ENCODE results near the gene ITPR1.

Gene ITPR1

GRCh38 chr3:4615750-4616149 lies 122.6 kb downstream of the ITPR1 start:
- no peaks in the 10 kb centered on the region for H3K9me3 ChIP-seq (ENCODE audit: insufficient read depth, low read depth, low read length)
- H3K79me2 ChIP-seq (ENCODE audit: insufficient read depth, low read length) = peaks cover 12% of the 10 kb centered on the region; the same call in 1 of the 2 replicates
- H4K20me1 ChIP-seq (ENCODE audit: insufficient read depth, low read length, poor library complexity, severe bottlenecking) = no peaks in the 10 kb centered on the region
- TF ChIP-seq CTCF (conservative IDR thresholded peaks at IDR 0.05; ENCODE audit: low read length) (no peak), EZH2phosphoT487 (IDR thresholded peaks at IDR 0.05; ENCODE audit: borderline replicate concordance) (no peak)
- no peaks in the 10 kb centered on the region for H3F3A ChIP-seq (ENCODE audit: low read depth)
- H3K4me3 ChIP-seq (ENCODE audit: low read length, poor library complexity, severe bottlenecking) = no peak overlapping the region
- no peak overlapping the region for H3K9ac ChIP-seq (ENCODE audit: low read depth, low read length, poor library complexity, severe bottlenecking)
- no peaks in the 10 kb centered on the region for H3K27me3 ChIP-seq (ENCODE audit: insufficient read depth, low read length, poor library complexity, severe bottlenecking)
- H3K4me2 ChIP-seq (ENCODE audit: low read depth, low read length, poor library complexity, severe bottlenecking) = no peak overlapping the region
- 0 out of 2 replicates have a peak, but pooled peaks cover under 1% of the 10 kb centered on the region for H3K36me3 ChIP-seq (ENCODE audit: insufficient read depth, low read length)
- no peaks in the 10 kb centered on the region for H3K9me2 ChIP-seq (replicated peaks; ENCODE audit: low read depth, low read length)
- no peaks in the 10 kb centered on the region for H3K4me1 ChIP-seq (ENCODE audit: insufficient read depth, low read length, poor library complexity, severe bottlenecking)
- H2AFZ ChIP-seq (ENCODE audit: low read length) = no peak overlapping the region

GRCh38 chr3:4623421-4623999 lies 130.4 kb downstream of the ITPR1 start:
- H3K79me2 ChIP-seq (ENCODE audit: insufficient read depth, low read length) = peaks cover 11% of the 10 kb centered on the region
- H3K27me3 ChIP-seq (ENCODE audit: insufficient read depth, low read length, poor library complexity, severe bottlenecking) = no peaks in the 10 kb centered on the region
- no peak overlapping the region for H3K4me3 ChIP-seq (ENCODE audit: low read length, poor library complexity, severe bottlenecking)
- H3K36me3 ChIP-seq (ENCODE audit: insufficient read depth, low read length) = peaks cover 17% of the 10 kb centered on the region; the same call in 1 of the 2 replicates
- H3K4me1 ChIP-seq (ENCODE audit: insufficient read depth, low read length, poor library complexity, severe bottlenecking) = no peaks in the 10 kb centered on the region
- H3K4me2 ChIP-seq (ENCODE audit: low read depth, low read length, poor library complexity, severe bottlenecking) = no peak overlapping the region
- H3F3A ChIP-seq (ENCODE audit: low read depth) = no peaks in the 10 kb centered on the region
- H4K20me1 ChIP-seq (ENCODE audit: insufficient read depth, low read length, poor library complexity, severe bottlenecking) = no peaks in the 10 kb centered on the region
- no peak for TF ChIP-seq CTCF (conservative IDR thresholded peaks at IDR 0.05; ENCODE audit: low read length)
- no peak for TF ChIP-seq EZH2phosphoT487 (IDR thresholded peaks at IDR 0.05; ENCODE audit: borderline replicate concordance)
- peaks cover 3% of the 10 kb centered on the region; the same call in 1 of the 2 replicates for H3K9me3 ChIP-seq (ENCODE audit: insufficient read depth, low read depth, low read length)
- H2AFZ ChIP-seq (ENCODE audit: low read length) = no peak overlapping the region
- no peaks in the 10 kb centered on the region for H3K9me2 ChIP-seq (replicated peaks; ENCODE audit: low read depth, low read length)
- no peak overlapping the region for H3K9ac ChIP-seq (ENCODE audit: low read depth, low read length, poor library complexity, severe bottlenecking)

GRCh38 chr3:4627651-4628375 lies 134.7 kb downstream of the ITPR1 start:
- Histone ChIP-seq H3K9ac (ENCODE audit: low read depth, low read length, poor library complexity, severe bottlenecking) (no peak overlapping the region), H3K79me2 (ENCODE audit: insufficient read depth, low read length) (peaks cover 7% of the 10 kb centered on the region), H3F3A (ENCODE audit: low read depth) (no peaks in the 10 kb centered on the region), H3K9me3 (ENCODE audit: insufficient read depth, low read depth, low read length) (no peaks in the 10 kb centered on the region), H3K9me2 (replicated peaks; ENCODE audit: low read depth, low read length) (no peaks in the 10 kb centered on the region), H3K4me2 (ENCODE audit: low read depth, low read length, poor library complexity, severe bottlenecking) (no peak overlapping the region), H3K27me3 (ENCODE audit: insufficient read depth, low read length, poor library complexity, severe bottlenecking) (no peaks in the 10 kb centered on the region), H3K4me1 (ENCODE audit: insufficient read depth, low read length, poor library complexity, severe bottlenecking) (no peaks in the 10 kb centered on the region), H3K36me3 (ENCODE audit: insufficient read depth, low read length) (peaks cover 20% of the 10 kb centered on the region; the same call in 1 of the 2 replicates), H4K20me1 (ENCODE audit: insufficient read depth, low read length, poor library complexity, severe bottlenecking) (no peaks in the 10 kb centered on the region), H2AFZ (ENCODE audit: low read length) (no peak overlapping the region), H3K4me3 (ENCODE audit: low read length, poor library complexity, severe bottlenecking) (no peak overlapping the region)
- TF ChIP-seq CTCF (conservative IDR thresholded peaks at IDR 0.05; ENCODE audit: low read length) = no peak
- TF ChIP-seq EZH2phosphoT487 (IDR thresholded peaks at IDR 0.05; ENCODE audit: borderline replicate concordance) = no peak

Data from Loucy (cell line).